ENCODE results near the gene LAMTOR2. TPM values are rescaled to one million over a fixed set of nuclear protein-coding genes. Genes with fewer than 3 reads are reported as not detected.

Gene LAMTOR2
- polyA plus RNA-seq, 6 donors from 2014 or later = 99.5 to 139 (median 114) TPM

DNA sequence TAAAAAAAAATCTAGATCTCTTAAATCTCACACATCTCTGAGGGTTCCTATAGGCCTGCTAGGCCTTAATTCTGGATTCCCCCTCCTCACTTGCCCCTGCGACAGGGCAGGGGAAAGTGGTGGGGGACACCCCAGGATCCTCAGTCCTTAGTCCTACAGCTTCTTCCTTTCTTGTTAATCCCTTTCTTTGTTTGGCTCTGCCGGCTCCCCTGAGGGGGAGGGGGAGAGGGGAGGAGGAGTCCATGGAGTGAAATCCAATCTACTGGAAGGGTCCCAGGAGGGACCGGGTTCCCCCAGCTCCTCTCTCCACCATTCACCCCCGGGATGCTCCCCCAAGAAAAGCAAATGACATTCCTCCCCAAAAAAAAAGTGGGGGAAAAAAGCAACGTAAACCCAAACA is 19.2 kb downstream of the LAMTOR2 start:
- no peak for ATAC-seq (ENCODE audit: low read depth in 2 of 2)
- no peaks in the 10 kb centered on the region for H3K9me3 Mint-ChIP-seq
- no peak overlapping the region for H3K4me3 Mint-ChIP-seq
- peaks cover 0 to 13% (median 9%) of the 10 kb centered on the region in 3 donors for H3K27me3 Mint-ChIP-seq
- H3K4me1 Mint-ChIP-seq = peaks cover 7 to 19% (median 12%) of the 10 kb centered on the region in 3 donors
- no peak for DNase-seq
- no peak overlapping the region for H3K27ac Mint-ChIP-seq
- no peaks in the 10 kb centered on the region for H3K36me3 Mint-ChIP-seq

DNA sequence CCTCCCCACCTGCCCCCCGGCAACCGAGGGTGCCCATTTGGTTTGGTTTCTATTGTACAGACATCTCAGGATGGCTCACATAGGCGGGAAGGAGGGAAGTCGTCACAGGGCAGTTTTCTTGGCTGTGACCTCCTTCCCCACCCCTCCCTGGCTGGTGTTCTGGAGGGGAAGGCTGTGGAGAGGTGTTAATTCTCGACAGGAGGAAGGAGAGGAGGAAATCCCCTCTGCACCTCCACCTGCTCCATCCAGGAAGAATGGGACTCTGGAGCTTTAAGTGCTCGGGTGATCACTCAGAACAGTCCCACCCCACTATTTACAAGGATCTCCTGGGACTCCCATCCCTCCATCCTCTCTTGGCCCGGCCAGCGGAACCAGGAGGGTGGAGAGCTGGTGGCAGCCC is 20.1 kb downstream of the LAMTOR2 start:
- Mint-ChIP-seq H3K9me3 (no peaks in the 10 kb centered on the region), H3K27me3 (peaks cover 0 to 13% (median 9%) of the 10 kb centered on the region in 3 donors), H3K4me3 (peak overlapping the region in 3 of 8 donors; percentile 16 to 68 (median 29)), H3K27ac (no peak overlapping the region), H3K4me1 (peaks cover 7 to 19% (median 12%) of the 10 kb centered on the region in 3 donors), H3K36me3 (no peaks in the 10 kb centered on the region)
- ATAC-seq (ENCODE audit: low read depth in 2 of 2) = no peak
- no peak for DNase-seq

DNA sequence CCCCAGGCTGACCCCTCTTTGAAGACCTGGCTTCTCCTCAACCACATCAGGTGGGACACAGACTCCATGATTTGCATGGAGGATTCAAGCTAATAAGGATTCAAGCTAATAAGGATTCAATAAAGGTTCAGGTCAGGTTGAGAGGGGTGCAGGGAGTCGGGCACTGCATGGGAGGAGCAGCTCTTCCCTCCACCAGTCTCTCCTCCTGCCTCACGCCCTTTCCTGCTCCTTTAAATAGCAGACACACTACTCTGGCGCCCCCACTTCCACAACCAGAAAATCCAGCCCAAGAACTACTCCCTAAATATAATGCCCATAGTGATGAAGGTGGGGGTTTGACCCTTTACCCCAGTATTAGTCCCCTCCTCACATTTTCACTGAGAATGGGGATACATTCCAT is 20.6 kb downstream of the LAMTOR2 start:
- no peak for DNase-seq
- H3K4me1 Mint-ChIP-seq = peaks cover 7 to 19% (median 12%) of the 10 kb centered on the region in 3 donors
- no peak for ATAC-seq (ENCODE audit: low read depth in 2 of 2)
- no peak overlapping the region for H3K27ac Mint-ChIP-seq
- H3K27me3 Mint-ChIP-seq = peaks cover 0 to 11% (median 6%) of the 10 kb centered on the region in 3 donors
- H3K9me3 Mint-ChIP-seq = no peaks in the 10 kb centered on the region
- H3K4me3 Mint-ChIP-seq = peak overlapping the region in 5 of 8 donors; percentile 35 to 78 (median 59)
- no peaks in the 10 kb centered on the region for H3K36me3 Mint-ChIP-seq

GRCh38 chr1:156075775-156076204 is 21.2 kb downstream of the LAMTOR2 start:
- Mint-ChIP-seq H3K36me3 (no peaks in the 10 kb centered on the region), H3K4me3 (peak overlapping the region; percentile 35 to 86 (median 75)), H3K4me1 (peaks cover 9 to 19% (median 12%) of the 10 kb centered on the region in 3 donors), H3K27ac (peak overlapping the region in 1 of 6 donors; percentile 76), H3K27me3 (peaks cover 0 to 5% (median 0%) of the 10 kb centered on the region in 3 donors), H3K9me3 (no peaks in the 10 kb centered on the region)
- no peak for DNase-seq
- ATAC-seq (ENCODE audit: low read depth in 2 of 2) = no peak

- peaks cover 13 to 20% (median 14%) of the 10 kb centered on the region in 3 donors for H3K4me1 Mint-ChIP-seq
- peak overlapping the region; percentile 35 to 86 (median 66) for H3K4me3 Mint-ChIP-seq
- no peak overlapping the region for H3K27ac Mint-ChIP-seq
- peak; percentile 42 for DNase-seq
- no peaks in the 10 kb centered on the region for H3K36me3 Mint-ChIP-seq
- no peaks in the 10 kb centered on the region for H3K9me3 Mint-ChIP-seq
- peaks cover 0 to 4% (median 0%) of the 10 kb centered on the region in 3 donors for H3K27me3 Mint-ChIP-seq
- ATAC-seq (ENCODE audit: low read depth in 2 of 2) = peak; percentile 73 to 77
These were observed 22.2 kb downstream of the LAMTOR2 start for GRCh38 chr1:156076609-156077429.

DNA sequence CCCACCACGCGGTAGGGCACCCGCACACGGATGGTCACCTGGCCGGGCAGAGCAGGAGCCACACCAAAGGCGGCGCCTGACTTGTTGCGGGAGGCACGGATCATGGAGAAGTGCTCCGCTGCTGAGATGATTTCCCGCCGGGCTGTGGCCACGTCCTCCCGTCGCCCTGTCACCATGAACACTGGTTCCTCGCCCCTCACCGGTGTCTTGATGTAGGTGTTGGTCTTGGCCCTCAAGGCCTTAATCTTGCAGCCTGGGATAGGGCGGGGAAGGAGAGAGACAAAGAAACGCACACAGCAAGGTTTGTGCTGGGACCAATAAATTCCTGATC is 22.8 kb downstream of the LAMTOR2 start:
- H3K4me1 Mint-ChIP-seq = peaks cover 13 to 21% (median 16%) of the 10 kb centered on the region in 3 donors
- H3K4me3 Mint-ChIP-seq = peak overlapping the region in 6 of 8 donors; percentile 19 to 67 (median 50)
- no peaks in the 10 kb centered on the region for H3K36me3 Mint-ChIP-seq
- no peaks in the 10 kb centered on the region for H3K9me3 Mint-ChIP-seq
- ATAC-seq (ENCODE audit: low read depth in 2 of 2) (no peak), DNase-seq (no peak)
- peak overlapping the region in 1 of 6 donors; percentile 77 for H3K27ac Mint-ChIP-seq
- peaks cover 0 to 4% (median 0%) of the 10 kb centered on the region in 3 donors for H3K27me3 Mint-ChIP-seq

DNA sequence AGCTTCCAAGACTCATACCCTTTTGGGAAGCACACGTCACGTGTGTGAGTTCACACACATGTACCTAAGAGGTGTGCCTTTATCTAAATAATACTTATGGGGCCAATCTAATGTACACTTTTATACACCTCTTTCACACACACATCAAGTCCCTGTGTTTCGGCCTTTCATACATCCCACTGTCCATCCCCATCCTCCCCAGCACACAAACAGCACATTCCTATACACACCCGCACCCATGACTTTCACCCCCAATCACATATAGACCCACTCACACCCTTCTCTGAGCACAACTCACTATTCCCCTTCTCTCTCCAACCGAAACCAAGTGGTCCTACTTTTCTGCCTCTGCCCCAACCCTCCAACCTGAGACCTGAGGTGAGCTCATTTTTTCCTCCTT is 24.1 kb downstream of the LAMTOR2 start:
- H3K4me3 Mint-ChIP-seq = peak overlapping the region in 3 of 8 donors; percentile 21 to 67 (median 48)

GRCh38 chr1:156079762-156080161 is 25.2 kb downstream of the LAMTOR2 start:
- H3K4me1 Mint-ChIP-seq = peaks cover 20 to 29% (median 22%) of the 10 kb centered on the region in 3 donors
- no peak for DNase-seq
- peaks cover 0 to 13% (median 2%) of the 10 kb centered on the region in 3 donors for H3K27me3 Mint-ChIP-seq
- H3K4me3 Mint-ChIP-seq = peak overlapping the region in 4 of 8 donors; percentile 3 to 81 (median 50)
- no peaks in the 10 kb centered on the region for H3K9me3 Mint-ChIP-seq
- H3K36me3 Mint-ChIP-seq = no peaks in the 10 kb centered on the region
- no peak for ATAC-seq (ENCODE audit: low read depth in 2 of 2)
- H3K27ac Mint-ChIP-seq = peak overlapping the region in 1 of 6 donors; percentile 37

More for the DNA sequence above, 24.1 kb downstream of the LAMTOR2 start:
- peak overlapping the region in 2 of 6 donors; percentile 2 to 75 for H3K27ac Mint-ChIP-seq
- no peak for DNase-seq
- H3K4me1 Mint-ChIP-seq = peaks cover 20 to 28% (median 22%) of the 10 kb centered on the region in 3 donors
- ATAC-seq (ENCODE audit: low read depth in 2 of 2) = no peak
- no peaks in the 10 kb centered on the region for H3K9me3 Mint-ChIP-seq
- peaks cover 0 to 4% (median 0%) of the 10 kb centered on the region in 3 donors for H3K27me3 Mint-ChIP-seq
- no peaks in the 10 kb centered on the region for H3K36me3 Mint-ChIP-seq

- DNase-seq = no peak
- H3K4me3 Mint-ChIP-seq = peak overlapping the region in 3 of 8 donors; percentile 42 to 67 (median 62)
- peak overlapping the region in 1 of 6 donors; percentile 47 for H3K27ac Mint-ChIP-seq
- no peaks in the 10 kb centered on the region for H3K36me3 Mint-ChIP-seq
- H3K9me3 Mint-ChIP-seq = no peaks in the 10 kb centered on the region
- ATAC-seq (ENCODE audit: low read depth in 2 of 2) = no peak
- H3K27me3 Mint-ChIP-seq = peaks cover 2 to 19% (median 8%) of the 10 kb centered on the region in 3 donors
- peaks cover 16 to 26% (median 19%) of the 10 kb centered on the region in 3 donors for H3K4me1 Mint-ChIP-seq
These were observed 25.8 kb downstream of the LAMTOR2 start for GRCh38 chr1:156080241-156080862.

DNA sequence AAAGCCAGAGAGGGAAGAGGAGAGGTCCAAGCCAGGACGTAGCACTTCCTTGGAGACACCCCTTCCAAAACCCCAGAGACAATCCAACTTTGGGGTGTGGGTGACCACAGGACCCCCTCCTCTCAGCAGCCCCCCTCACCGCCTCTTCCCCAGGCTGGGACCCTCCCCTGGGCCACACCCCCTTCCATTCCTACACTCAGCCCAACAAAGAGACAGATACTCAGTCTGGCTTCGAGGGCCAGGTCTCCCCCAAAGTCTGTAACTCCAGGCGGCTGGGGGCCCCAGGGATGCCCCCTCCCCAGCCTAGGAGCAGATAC is 26.2 kb downstream of the LAMTOR2 start:
- Mint-ChIP-seq H3K36me3 (no peaks in the 10 kb centered on the region), H3K4me1 (peaks cover 12 to 21% (median 15%) of the 10 kb centered on the region in 3 donors), H3K9me3 (no peaks in the 10 kb centered on the region), H3K27me3 (peaks cover 4 to 24% (median 10%) of the 10 kb centered on the region in 3 donors), H3K4me3 (peak overlapping the region; percentile 61 to 86 (median 68)), H3K27ac (peak overlapping the region in 2 of 6 donors; percentile 47 to 53)
- DNase-seq = no peak
- ATAC-seq (ENCODE audit: low read depth in 2 of 2) = no peak

DNA sequence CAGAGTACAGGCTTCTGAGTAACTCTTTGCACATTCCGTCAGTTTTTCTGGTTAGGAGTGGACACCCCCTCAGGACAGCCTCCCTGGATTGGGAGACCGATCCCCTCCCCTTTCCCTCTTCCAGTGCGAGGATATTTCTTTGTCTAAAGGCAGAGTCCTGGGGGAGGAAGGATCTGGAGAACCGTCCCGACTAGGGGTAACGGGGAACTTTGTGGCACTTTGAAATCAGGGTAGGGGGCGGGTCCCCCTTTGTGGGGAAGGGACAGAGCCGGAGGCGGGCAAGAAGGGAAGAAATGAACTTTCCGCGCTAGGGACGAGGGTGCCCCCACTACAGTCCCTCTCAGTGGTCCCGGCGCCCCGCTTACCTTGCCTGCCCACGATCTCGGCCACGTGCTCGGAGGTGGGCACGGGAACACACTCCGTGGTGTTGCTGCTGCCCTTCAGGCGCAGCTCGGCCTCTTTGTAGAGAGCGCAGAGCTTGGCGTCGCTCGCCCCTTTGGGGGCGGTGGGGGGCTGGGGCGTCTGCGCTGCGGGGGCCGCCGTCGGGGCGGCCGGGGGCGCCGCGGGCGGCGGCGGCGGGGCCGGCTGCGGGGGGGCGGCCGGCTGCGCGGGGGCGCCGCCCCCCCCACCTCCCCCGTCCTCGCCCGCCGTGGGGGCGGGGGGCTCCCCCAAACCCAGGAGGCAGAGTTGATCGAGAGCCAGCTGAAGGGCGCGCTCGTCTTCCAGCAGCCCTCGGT is 26.8 kb downstream of the LAMTOR2 start:
- H3K4me1 Mint-ChIP-seq = peaks cover 12 to 16% (median 15%) of the 10 kb centered on the region in 3 donors
- H3K27ac Mint-ChIP-seq = peak overlapping the region in 3 of 6 donors; percentile 53 to 57 (median 56)
- DNase-seq (no peak), ATAC-seq (ENCODE audit: low read depth in 2 of 2) (peak in 1 of 2 donors; percentile 4)
- no peaks in the 10 kb centered on the region for H3K9me3 Mint-ChIP-seq
- H3K4me3 Mint-ChIP-seq = peak overlapping the region; percentile 85 to 93 (median 89)
- peaks cover 10 to 28% (median 16%) of the 10 kb centered on the region in 3 donors for H3K27me3 Mint-ChIP-seq
- H3K36me3 Mint-ChIP-seq = no peaks in the 10 kb centered on the region

DNA sequence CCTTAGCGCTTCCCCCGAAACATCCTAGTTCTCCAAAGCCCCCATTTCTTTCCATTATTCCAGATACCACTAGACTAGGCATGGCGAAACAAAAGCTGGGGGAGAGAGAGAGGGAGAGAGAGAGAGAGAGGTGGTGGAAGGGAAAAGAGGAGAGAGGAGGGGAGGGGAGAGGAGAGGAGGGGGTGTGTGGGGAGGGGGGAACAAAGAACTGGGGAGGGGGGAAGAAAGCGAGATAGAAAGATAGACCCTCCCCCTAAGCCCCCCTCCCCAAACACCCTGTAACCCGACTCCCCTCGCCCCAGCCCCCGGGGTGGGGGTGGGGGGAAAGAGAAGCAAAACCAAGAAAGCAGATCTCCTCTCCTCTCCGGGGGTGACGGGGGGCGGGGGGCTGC is 27.3 kb downstream of the LAMTOR2 start:
- peaks cover 12 to 15% (median 13%) of the 10 kb centered on the region in 3 donors for H3K4me1 Mint-ChIP-seq
- DNase-seq (no peak), ATAC-seq (ENCODE audit: low read depth in 2 of 2) (peak in 1 of 2 donors; percentile 22)
- H3K4me3 Mint-ChIP-seq = peak overlapping the region; percentile 85 to 94 (median 90)
- H3K36me3 Mint-ChIP-seq = no peaks in the 10 kb centered on the region
- H3K27ac Mint-ChIP-seq = peak overlapping the region in 1 of 6 donors; percentile 44
- H3K9me3 Mint-ChIP-seq = no peaks in the 10 kb centered on the region
- peaks cover 12 to 34% (median 21%) of the 10 kb centered on the region in 3 donors for H3K27me3 Mint-ChIP-seq

Measured in naive B cell (primary cell).